CD14-positive monocyte (primary cell): Measurements from ENCODE around the gene MRPL49. TPM values are rescaled to one million over a fixed set of nuclear protein-coding genes. Genes with fewer than 3 reads are reported as not detected.

Source experiments
- DNase-seq, 3 donors: peaks; one replicate each; pipeline ENCODE4 v3.0.0-alpha.2; 2011 to 2022
- H2AFZ ChIP-seq: 2 replicates; pipeline ENCODE4 v1.6.0; 2012; ENCODE audit warnings: mild to moderate bottlenecking, low read depth, low read length, inconsistent platforms; ENCODE audit not compliant: insufficient read depth, poor library complexity, severe bottlenecking
- H3K27ac ChIP-seq, 2 donors: 1 replicate in 1 of 2; 2 replicates in 1 of 2; pipeline ENCODE4 v1.5.1; 2012 to 2013; ENCODE audit warnings: low read length in 2 of 2, control low read depth in 1 of 2, inconsistent platforms in 1 of 2, low read depth in 1 of 2, mild to moderate bottlenecking in 1 of 2
- H3K27me3 ChIP-seq, 2 donors: one replicate each; pipeline versions ENCODE4 v1.6.0 to v1.6.1; 2011 to 2013; ENCODE audit warnings: low read length in 2 of 2; ENCODE audit not compliant: control insufficient read depth in 2 of 2, insufficient read depth in 2 of 2
- H3K36me3 ChIP-seq, 2 donors: replicated peaks in 1 of 2; 1 replicate in 1 of 2; 2 replicates in 1 of 2; pipeline versions ENCODE4 v1.5.1 to v1.6.1; 2012 to 2013; ENCODE audit warnings: low read length in 2 of 2, control low read depth in 1 of 2, inconsistent platforms in 1 of 2, mild to moderate bottlenecking in 1 of 2; ENCODE audit not compliant: insufficient read depth in 2 of 2, control insufficient read depth in 1 of 2
- H3K4me1 ChIP-seq, 2 donors: 1 replicate in 1 of 2; 2 replicates in 1 of 2; pipeline versions ENCODE4 v1.5.1 to v1.6.1; 2012 to 2013; ENCODE audit warnings: low read length in 2 of 2, control low read depth in 1 of 2, inconsistent platforms in 1 of 2, mild to moderate bottlenecking in 1 of 2, moderate library complexity in 1 of 2; ENCODE audit not compliant: insufficient read depth in 2 of 2, control insufficient read depth in 1 of 2
- H3K4me2 ChIP-seq: replicated peaks from 2 replicates; pipeline ENCODE3; 2012; ENCODE audit warnings: low read length, moderate library complexity, mild to moderate bottlenecking; ENCODE audit not compliant: poor library complexity, severe bottlenecking; ENCODE audit errors: extremely low read depth
- H3K4me3 ChIP-seq, 3 experiments: fragments of 200-600 bp in 1 of 3; sonication (generic) in 1 of 3; replicated peaks in 1 of 3; 1 replicate in 2 of 3; 2 replicates in 1 of 3; pipeline ENCODE4 v1.5.1; 2011 to 2013; ENCODE audit warnings: low read length in 3 of 3, mild to moderate bottlenecking in 3 of 3, control low read depth in 2 of 3, low read depth in 2 of 3, inconsistent platforms in 1 of 3, moderate library complexity in 1 of 3
- H3K79me2 ChIP-seq: 2 replicates; pipeline ENCODE4 v1.6.0; 2012; ENCODE audit warnings: mild to moderate bottlenecking, control low read depth, inconsistent platforms, low read length, moderate library complexity; ENCODE audit not compliant: insufficient read depth
- H3K9ac ChIP-seq: 2 replicates; pipeline ENCODE4 v1.6.0; 2017; ENCODE audit warnings: low read length, mild to moderate bottlenecking; ENCODE audit not compliant: insufficient read depth, poor library complexity, severe bottlenecking
- H3K9me3 ChIP-seq, 2 donors: replicated peaks in 1 of 2; 1 replicate in 1 of 2; 2 replicates in 1 of 2; pipeline versions ENCODE4 v1.5.1 to v1.6.1; 2012 to 2013; ENCODE audit warnings: low read length in 2 of 2, control low read depth in 1 of 2; ENCODE audit not compliant: control insufficient read depth in 1 of 2, insufficient read depth in 1 of 2
- H4K20me1 ChIP-seq: 2 replicates; pipeline ENCODE4 v1.6.0; 2012; ENCODE audit warnings: mild to moderate bottlenecking, low read length, control low read depth, moderate library complexity; ENCODE audit not compliant: insufficient read depth
- H3K27ac Mint-ChIP-seq, 7 donors: one replicate each; pipeline ENCODE4 v1.8.0; 2020; ENCODE audit warnings: mild to moderate bottlenecking in 7 of 7, mixed read lengths in 7 of 7, moderate library complexity in 6 of 7, inconsistent platforms in 2 of 7
- H3K27me3 Mint-ChIP-seq, 3 donors: one replicate each; pipeline ENCODE4 v1.8.0; 2021 to 2022; ENCODE audit warnings: low read depth in 3 of 3, mild to moderate bottlenecking in 3 of 3, mixed read lengths in 3 of 3, moderate library complexity in 3 of 3, inconsistent platforms in 1 of 3
- H3K36me3 Mint-ChIP-seq, 2 donors: one replicate each; pipeline ENCODE4 v1.8.0; 2020; ENCODE audit warnings: mixed read lengths in 2 of 2, inconsistent platforms in 1 of 2, mild to moderate bottlenecking in 1 of 2
- H3K4me1 Mint-ChIP-seq: one replicate; pipeline ENCODE4 v1.8.0; 2020; ENCODE audit warnings: mild to moderate bottlenecking, mixed read lengths
- H3K4me3 Mint-ChIP-seq, 2 donors: one replicate each; pipeline ENCODE4 v1.8.0; 2020; ENCODE audit warnings: mild to moderate bottlenecking in 2 of 2, mixed read lengths in 2 of 2, moderate library complexity in 1 of 2
- H3K9me3 Mint-ChIP-seq, 7 donors: one replicate each; pipeline ENCODE4 v1.8.0; 2020 to 2022; ENCODE audit warnings: mixed read lengths in 7 of 7, mild to moderate bottlenecking in 6 of 7, moderate library complexity in 6 of 7, inconsistent platforms in 2 of 7
- CTCF ChIP-seq: fragments of 200-600 bp; IDR thresholded peaks from one replicate; pipeline ENCODE4 v1.8.0; 2022; ENCODE audit warnings: antibody characterized with exemption, mild to moderate bottlenecking
- WGBS: methylation state at CpG from one replicate; pipeline ENCODE4 v1.1.5; 2013; ENCODE audit warnings: missing lambda C conversion rate; ENCODE audit not compliant: insufficient coverage; 5-methylcytosine and 5-hydroxymethylcytosine counted together
- intact Hi-C, 2 donors: fragments of 100-400 bp; cut with micrococcal nuclease; formaldehyde crosslinking; loops; one replicate each; pipeline versions ENCODE4 v1.15.0 to v1.15.1; 2023
- polyA plus RNA-seq, 3 donors: library from polyadenylated mRNA; depleted of rRNA in 1 of 3; unstranded in 2 of 3; stranded (reverse) in 1 of 3; fragments of 300-500 nt in 2 of 3; fragments of >200 nt in 1 of 3; fragmentation: Illumina TruSeq in 2 of 3; gene quantifications; 1 replicate in 2 of 3; 2 replicates in 1 of 3; pipeline ENCODE4 v1.2.3, GENCODE V29; 2012 to 2021

The MRPL49 gene
- polyA plus RNA-seq, 3 donors = 19.8 to 33.9 (median 32.7) TPM

GRCh38 chr11:65159012-65159411 lies 36.9 kb downstream of the MRPL49 start:
- H3K4me1 Mint-ChIP-seq = peaks cover 15% of the 10 kb centered on the region
- no peaks in the 10 kb centered on the region for H3K9me3 ChIP-seq
- H3K4me1 ChIP-seq = peaks cover 8 to 13% of the 10 kb centered on the region in 2 donors
- peaks cover 0 to 1% (median 0%) of the 10 kb centered on the region in 3 donors for H3K27me3 Mint-ChIP-seq
- no peaks in the 10 kb centered on the region for H3K36me3 Mint-ChIP-seq
- H3K4me3 ChIP-seq = no peak overlapping the region
- intact Hi-C loops = no loop called here
- no peaks in the 10 kb centered on the region for H3K36me3 ChIP-seq
- DNase-seq = no peak
- no peak for TF ChIP-seq CTCF
- no peak overlapping the region for H2AFZ ChIP-seq
- no peak overlapping the region for H3K9ac ChIP-seq
- no peak overlapping the region for H3K27ac ChIP-seq
- no peaks in the 10 kb centered on the region for H3K27me3 ChIP-seq
- no peak overlapping the region for H3K4me3 Mint-ChIP-seq
- no peak overlapping the region for H3K4me2 ChIP-seq
- no peaks in the 10 kb centered on the region for H3K9me3 Mint-ChIP-seq
- WGBS = no CpG with 5 or more reads among the region's 5 CpGs
- H4K20me1 ChIP-seq = no peaks in the 10 kb centered on the region
- H3K27ac Mint-ChIP-seq = no peak overlapping the region
- no peaks in the 10 kb centered on the region for H3K79me2 ChIP-seq

GRCh38 chr11:65160643-65161042 lies 38.5 kb downstream of the MRPL49 start:
- Histone ChIP-seq H3K27me3 (no peaks in the 10 kb centered on the region), H3K4me3 (no peak overlapping the region), H3K9ac (no peak overlapping the region), H3K9me3 (no peaks in the 10 kb centered on the region), H3K4me2 (no peak overlapping the region), H2AFZ (no peak overlapping the region), H3K36me3 (no peaks in the 10 kb centered on the region), H3K27ac (no peak overlapping the region), H3K4me1 (peaks cover 8 to 12% of the 10 kb centered on the region in 2 donors), H3K79me2 (no peaks in the 10 kb centered on the region), H4K20me1 (no peaks in the 10 kb centered on the region)
- TF ChIP-seq CTCF = no peak
- intact Hi-C loops = no loop called here
- Mint-ChIP-seq H3K27me3 (peaks cover 0 to 1% (median 1%) of the 10 kb centered on the region in 3 donors), H3K4me1 (peaks cover 15% of the 10 kb centered on the region), H3K9me3 (no peaks in the 10 kb centered on the region), H3K27ac (no peak overlapping the region), H3K36me3 (no peaks in the 10 kb centered on the region), H3K4me3 (no peak overlapping the region)
- 100% methylated on average over 1 of the region's 3 CpGs for WGBS
- no peak for DNase-seq
